WTC11 (cell line): ENCODE data around the gene GBP5.

Experiments
- SOX15 ChIP-seq: fragments of 250-450 bp; sonication (Bioruptor Pico); IDR thresholded peaks from 2 replicates; pipeline ENCODE4 v1.9.0; 2021; ENCODE audit warnings: mild to moderate bottlenecking
- ZNF317 ChIP-seq: sonication (generic); formaldehyde crosslinking; IDR thresholded peaks from 2 replicates; pipeline ENCODE4 v1.8.1; 2023; ENCODE audit warnings: low read depth, mild to moderate bottlenecking, moderate library complexity, missing genetic modification reagents, borderline replicate concordance
- TF ChIP-seq, protein P1 (sequence below): fragments of 200-600 bp; IDR thresholded peaks from 2 replicates; pipeline ENCODE4 v1.8.0; 2022; ENCODE audit warnings: antibody characterized with exemption

GRCh38 chr1:89257041-89257440 lies 15.6 kb downstream of the GBP5 start:
- TF ChIP-seq SOX15 (CRISPR knock-in tag) = no peak
- TF ChIP-seq, protein P1, sequence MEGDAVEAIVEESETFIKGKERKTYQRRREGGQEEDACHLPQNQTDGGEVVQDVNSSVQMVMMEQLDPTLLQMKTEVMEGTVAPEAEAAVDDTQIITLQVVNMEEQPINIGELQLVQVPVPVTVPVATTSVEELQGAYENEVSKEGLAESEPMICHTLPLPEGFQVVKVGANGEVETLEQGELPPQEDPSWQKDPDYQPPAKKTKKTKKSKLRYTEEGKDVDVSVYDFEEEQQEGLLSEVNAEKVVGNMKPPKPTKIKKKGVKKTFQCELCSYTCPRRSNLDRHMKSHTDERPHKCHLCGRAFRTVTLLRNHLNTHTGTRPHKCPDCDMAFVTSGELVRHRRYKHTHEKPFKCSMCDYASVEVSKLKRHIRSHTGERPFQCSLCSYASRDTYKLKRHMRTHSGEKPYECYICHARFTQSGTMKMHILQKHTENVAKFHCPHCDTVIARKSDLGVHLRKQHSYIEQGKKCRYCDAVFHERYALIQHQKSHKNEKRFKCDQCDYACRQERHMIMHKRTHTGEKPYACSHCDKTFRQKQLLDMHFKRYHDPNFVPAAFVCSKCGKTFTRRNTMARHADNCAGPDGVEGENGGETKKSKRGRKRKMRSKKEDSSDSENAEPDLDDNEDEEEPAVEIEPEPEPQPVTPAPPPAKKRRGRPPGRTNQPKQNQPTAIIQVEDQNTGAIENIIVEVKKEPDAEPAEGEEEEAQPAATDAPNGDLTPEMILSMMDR = no peak
- TF ChIP-seq ZNF317 (CRISPR knock-in tag) = no peak
